ENCODE data around the gene EDAR.

DNA sequence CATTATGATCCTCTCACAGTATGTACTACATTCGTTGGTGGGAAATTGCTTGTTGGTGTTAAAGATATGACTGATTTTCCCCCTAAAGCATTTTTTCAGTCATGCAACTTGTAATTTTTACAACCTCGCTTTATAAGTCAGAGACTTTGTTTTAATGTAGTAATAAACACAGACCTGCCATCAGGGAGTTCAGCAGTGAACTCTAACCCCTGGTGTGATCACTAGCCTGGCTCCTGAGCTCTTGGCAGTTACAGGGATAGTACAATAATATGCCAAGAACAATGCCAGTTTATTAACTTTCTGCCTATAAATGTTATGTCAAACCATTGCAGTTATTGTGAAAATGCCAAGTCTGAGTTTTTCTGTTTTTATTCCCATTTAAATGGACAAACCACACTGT, 93.8 kb downstream of the EDAR start:
- TF ChIP-seq, protein P1, sequence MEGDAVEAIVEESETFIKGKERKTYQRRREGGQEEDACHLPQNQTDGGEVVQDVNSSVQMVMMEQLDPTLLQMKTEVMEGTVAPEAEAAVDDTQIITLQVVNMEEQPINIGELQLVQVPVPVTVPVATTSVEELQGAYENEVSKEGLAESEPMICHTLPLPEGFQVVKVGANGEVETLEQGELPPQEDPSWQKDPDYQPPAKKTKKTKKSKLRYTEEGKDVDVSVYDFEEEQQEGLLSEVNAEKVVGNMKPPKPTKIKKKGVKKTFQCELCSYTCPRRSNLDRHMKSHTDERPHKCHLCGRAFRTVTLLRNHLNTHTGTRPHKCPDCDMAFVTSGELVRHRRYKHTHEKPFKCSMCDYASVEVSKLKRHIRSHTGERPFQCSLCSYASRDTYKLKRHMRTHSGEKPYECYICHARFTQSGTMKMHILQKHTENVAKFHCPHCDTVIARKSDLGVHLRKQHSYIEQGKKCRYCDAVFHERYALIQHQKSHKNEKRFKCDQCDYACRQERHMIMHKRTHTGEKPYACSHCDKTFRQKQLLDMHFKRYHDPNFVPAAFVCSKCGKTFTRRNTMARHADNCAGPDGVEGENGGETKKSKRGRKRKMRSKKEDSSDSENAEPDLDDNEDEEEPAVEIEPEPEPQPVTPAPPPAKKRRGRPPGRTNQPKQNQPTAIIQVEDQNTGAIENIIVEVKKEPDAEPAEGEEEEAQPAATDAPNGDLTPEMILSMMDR (conservative IDR thresholded peaks at IDR 0.05 in 1 of 2, IDR thresholded peaks at IDR 0.05 in 1 of 2; ENCODE audit: extremely low read depth in 1 of 2, insufficient read depth in 1 of 2, low read depth in 1 of 2, low read length in 2 of 2), result no peak
- no peak for TF ChIP-seq EZH2 (IDR thresholded peaks at IDR 0.05; ENCODE audit: borderline replicate concordance, low read length)
